H9 (cell line): ENCODE data around the gene CYP2W1. TPM values are rescaled to one million over a fixed set of nuclear protein-coding genes. Genes with fewer than 3 reads are reported as not detected.

ENCODE experiments used
- DNase-seq: peaks from one replicate; pipeline ENCODE4 v3.0.0-alpha.2; 2017
- H2AFZ ChIP-seq: one replicate; pipeline ENCODE4 v1.6.1; 2013; ENCODE audit warnings: mild to moderate bottlenecking, low read length, control low read depth, moderate library complexity
- H2AK5ac ChIP-seq: 2 replicates; pipeline ENCODE4 v1.6.1; 2013; ENCODE audit warnings: low read length, control low read depth, mixed read lengths; ENCODE audit not compliant: insufficient read length
- H2BK120ac ChIP-seq: one replicate; pipeline ENCODE4 v1.6.1; 2013; ENCODE audit warnings: low read depth, mild to moderate bottlenecking, low read length, control low read depth, inconsistent platforms; ENCODE audit not compliant: poor library complexity, severe bottlenecking
- H2BK12ac ChIP-seq: 2 replicates; pipeline ENCODE4 v1.6.1; 2013; ENCODE audit warnings: low read length, control low read depth, mixed read lengths, low read depth; ENCODE audit not compliant: insufficient read length
- H2BK15ac ChIP-seq: 2 replicates; pipeline ENCODE4 v1.6.1; 2013; ENCODE audit warnings: low read depth, low read length, control low read depth
- H2BK20ac ChIP-seq: one replicate; pipeline ENCODE4 v1.6.1; 2013; ENCODE audit warnings: low read depth, mild to moderate bottlenecking, low read length, control low read depth, inconsistent platforms; ENCODE audit not compliant: poor library complexity, severe bottlenecking
- H2BK5ac ChIP-seq: 2 replicates; pipeline ENCODE4 v1.6.1; 2013; ENCODE audit warnings: low read length, control low read depth, mixed read lengths; ENCODE audit not compliant: insufficient read length
- H3K14ac ChIP-seq: 2 replicates; pipeline ENCODE4 v1.6.1; 2013; ENCODE audit warnings: low read length, control low read depth; ENCODE audit not compliant: insufficient read depth
- H3K18ac ChIP-seq: 2 replicates; pipeline ENCODE4 v1.6.1; 2013; ENCODE audit warnings: low read depth, mild to moderate bottlenecking, mixed read lengths, low read length, control low read depth; ENCODE audit not compliant: insufficient read length
- H3K23ac ChIP-seq: 2 replicates; pipeline ENCODE4 v1.6.1; 2013; ENCODE audit warnings: low read length, control low read depth, mixed read lengths, low read depth; ENCODE audit not compliant: insufficient read length
- H3K23me2 ChIP-seq: 2 replicates; pipeline ENCODE4 v1.6.1; 2013; ENCODE audit warnings: low read depth, mild to moderate bottlenecking, mixed read lengths, low read length, control low read depth; ENCODE audit not compliant: insufficient read length, poor library complexity, severe bottlenecking
- H3K27ac ChIP-seq: 2 replicates; pipeline ENCODE4 v1.5.1; 2013; ENCODE audit warnings: low read length, control low read depth, mixed read lengths, low read depth; ENCODE audit not compliant: insufficient read length
- H3K27me3 ChIP-seq: 2 replicates; pipeline ENCODE4 v1.6.1; 2013; ENCODE audit warnings: low read length, control low read depth, inconsistent platforms; ENCODE audit not compliant: insufficient read depth
- H3K4ac ChIP-seq: 2 replicates; pipeline ENCODE4 v1.6.1; 2013; ENCODE audit warnings: low read depth, mild to moderate bottlenecking, control low read depth, inconsistent platforms, low read length, moderate library complexity
- H3K4me1 ChIP-seq: 2 replicates; pipeline ENCODE4 v1.6.1; 2013; ENCODE audit warnings: low read length, control low read depth, inconsistent platforms; ENCODE audit not compliant: insufficient read depth
- H3K4me2 ChIP-seq: 2 replicates; pipeline ENCODE4 v1.6.1; 2013; ENCODE audit warnings: low read length, control low read depth, mixed read lengths; ENCODE audit not compliant: insufficient read length, insufficient read depth
- H3K56ac ChIP-seq: 2 replicates; pipeline ENCODE4 v1.6.1; 2013; ENCODE audit warnings: low read depth, mild to moderate bottlenecking, mixed read lengths, low read length, control low read depth; ENCODE audit not compliant: insufficient read length
- H3K79me1 ChIP-seq: 2 replicates; pipeline ENCODE4 v1.6.1; 2013; ENCODE audit warnings: low read depth, mild to moderate bottlenecking, moderate library complexity, low read length, control low read depth, inconsistent platforms; ENCODE audit not compliant: insufficient read depth, poor library complexity, severe bottlenecking
- H3K79me2 ChIP-seq: 2 replicates; pipeline ENCODE4 v1.6.1; 2013; ENCODE audit warnings: low read length, control low read depth, inconsistent platforms; ENCODE audit not compliant: insufficient read depth
- H3K9ac ChIP-seq: 2 replicates; pipeline ENCODE4 v1.6.1; 2013; ENCODE audit warnings: low read length, control low read depth, mixed read lengths; ENCODE audit not compliant: insufficient read length; ENCODE audit errors: extremely low read depth
- H3K9me3 ChIP-seq: one replicate; pipeline ENCODE4 v1.6.1; 2013; ENCODE audit warnings: low read depth, low read length, inconsistent platforms; ENCODE audit not compliant: control insufficient read depth
- H3T11ph ChIP-seq: one replicate; pipeline ENCODE4 v1.6.1; 2013; ENCODE audit warnings: mild to moderate bottlenecking, low read length, control low read depth, inconsistent platforms
- H4K20me1 ChIP-seq: one replicate; pipeline ENCODE4 v1.6.1; 2013; ENCODE audit not compliant: control insufficient read depth, insufficient read length, insufficient read depth
- H4K5ac ChIP-seq: 2 replicates; pipeline ENCODE4 v1.6.1; 2013; ENCODE audit warnings: low read depth, mild to moderate bottlenecking, mixed read lengths, low read length, control low read depth; ENCODE audit not compliant: insufficient read length
- H4K8ac ChIP-seq: replicated peaks from 2 replicates; pipeline ENCODE4 v1.6.1; 2013; ENCODE audit warnings: low read length, control low read depth, mixed read lengths, low read depth; ENCODE audit not compliant: insufficient read length
- H4K91ac ChIP-seq: 2 replicates; pipeline ENCODE4 v1.6.1; 2013; ENCODE audit warnings: low read depth, mild to moderate bottlenecking, moderate library complexity, mixed read lengths, low read length, control low read depth; ENCODE audit not compliant: insufficient read length
- H3K27ac Mint-ChIP-seq, 3 experiments: 2 replicates in 2 of 3; 3 replicates in 1 of 3; pipeline ENCODE4 v1.8.0; 2020 to 2021; ENCODE audit warnings: mixed read lengths in 3 of 3, mild to moderate bottlenecking in 1 of 3, moderate library complexity in 1 of 3
- H3K27me3 Mint-ChIP-seq: 2 replicates; pipeline ENCODE4 v1.8.0; 2021; ENCODE audit warnings: low read depth, mild to moderate bottlenecking, moderate library complexity, mixed read lengths
- H3K36me3 Mint-ChIP-seq, 3 experiments: 2 replicates in 2 of 3; 3 replicates in 1 of 3; pipeline ENCODE4 v1.8.0; 2020 to 2021; ENCODE audit warnings: low read depth in 3 of 3, mixed read lengths in 3 of 3; ENCODE audit not compliant: insufficient read depth in 1 of 3
- H3K4me1 Mint-ChIP-seq, 2 experiments: 2 replicates each; pipeline ENCODE4 v1.8.0; 2020; ENCODE audit warnings: mixed read lengths in 2 of 2
- H3K4me3 Mint-ChIP-seq, 2 experiments: 2 replicates in 1 of 2; 3 replicates in 1 of 2; pipeline ENCODE4 v1.8.0; 2020 to 2021; ENCODE audit warnings: mild to moderate bottlenecking in 2 of 2, mixed read lengths in 2 of 2, moderate library complexity in 1 of 2
- H3K9me3 Mint-ChIP-seq, 2 experiments: 2 replicates in 1 of 2; 3 replicates in 1 of 2; pipeline ENCODE4 v1.8.0; 2020; ENCODE audit warnings: mild to moderate bottlenecking in 2 of 2, mixed read lengths in 2 of 2, moderate library complexity in 1 of 2
- WGBS: extraction: QIAGEN DNeasy Blood & Tissue Kit; methylation state at CpG from one replicate; pipeline ENCODE4 v1.1.7; 2013; ENCODE audit warnings: missing lambda C conversion rate, low lambda C conversion rate, mixed read lengths; ENCODE audit not compliant: insufficient read length; ENCODE audit errors: extremely low coverage; 5-methylcytosine and 5-hydroxymethylcytosine counted together
- total RNA-seq: library from RNA; stranded (reverse); gene quantifications from 2 replicates; pipeline ENCODE4 v1.2.1, GENCODE V29; 2021
- TF ChIP-seq, protein P1 (sequence below): fragments of 200-600 bp; sonication (generic); conservative IDR thresholded peaks from 3 replicates; pipeline ENCODE4 v1.8.0; 2021; ENCODE audit warnings: antibody characterized with exemption, mild to moderate bottlenecking

CYP2W1 gene
- total RNA-seq, 1 experiment from 2014 or later: not detected

DNA sequence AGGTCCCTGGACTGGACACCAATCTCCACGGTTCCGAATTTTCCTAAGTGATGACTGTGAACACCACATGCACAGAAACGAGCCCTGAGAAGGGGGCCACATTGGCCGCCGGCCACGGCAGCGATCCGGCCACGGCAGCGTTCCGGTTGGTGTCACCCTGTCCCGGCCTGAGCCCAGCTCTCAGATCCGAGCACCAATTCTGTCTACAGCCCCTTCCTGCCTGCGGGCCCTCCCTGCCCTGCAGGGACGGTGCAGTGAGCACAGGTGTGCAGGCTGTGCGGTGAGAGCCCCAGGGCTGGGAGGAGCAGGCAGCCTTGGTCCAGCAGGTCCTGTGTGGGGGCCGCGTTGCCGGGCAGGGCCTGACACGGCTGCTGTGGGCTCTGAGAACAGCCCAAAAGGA is 31.7 kb downstream of the CYP2W1 start:
- Histone ChIP-seq H3T11ph (no peak overlapping the region), H3K79me2 (no peaks in the 10 kb centered on the region), H2BK120ac (no peak overlapping the region), H3K27me3 (no peaks in the 10 kb centered on the region), H3K27ac (no peak overlapping the region), H3K4me2 (no peak overlapping the region), H4K8ac (no peak overlapping the region), H3K56ac (no peak overlapping the region), H2BK12ac (no peak overlapping the region), H3K18ac (no peak overlapping the region), H4K91ac (no peak overlapping the region), H2BK15ac (no peak overlapping the region), H3K23me2 (no peaks in the 10 kb centered on the region), H3K23ac (no peak overlapping the region), H2AFZ (no peak overlapping the region), H3K79me1 (no peaks in the 10 kb centered on the region), H2BK5ac (no peak overlapping the region), H3K14ac (no peak overlapping the region), H2BK20ac (no peak overlapping the region), H3K9ac (no peak overlapping the region), H4K5ac (no peak overlapping the region), H3K4me1 (no peaks in the 10 kb centered on the region), H3K9me3 (no peaks in the 10 kb centered on the region), H2AK5ac (no peak overlapping the region), H3K4ac (no peak overlapping the region), H4K20me1 (no peaks in the 10 kb centered on the region)
- H3K4me1 Mint-ChIP-seq: no peaks in the 10 kb centered on the region
- H3K4me3 Mint-ChIP-seq: no peak overlapping the region
- no peak for DNase-seq
- peak overlapping the region in 1 of 3 experiments; percentile 66; a peak in 1 of 7 replicates for H3K27ac Mint-ChIP-seq
- WGBS: no CpG with 5 or more reads among the region's 20 CpGs
- TF ChIP-seq, protein P1, sequence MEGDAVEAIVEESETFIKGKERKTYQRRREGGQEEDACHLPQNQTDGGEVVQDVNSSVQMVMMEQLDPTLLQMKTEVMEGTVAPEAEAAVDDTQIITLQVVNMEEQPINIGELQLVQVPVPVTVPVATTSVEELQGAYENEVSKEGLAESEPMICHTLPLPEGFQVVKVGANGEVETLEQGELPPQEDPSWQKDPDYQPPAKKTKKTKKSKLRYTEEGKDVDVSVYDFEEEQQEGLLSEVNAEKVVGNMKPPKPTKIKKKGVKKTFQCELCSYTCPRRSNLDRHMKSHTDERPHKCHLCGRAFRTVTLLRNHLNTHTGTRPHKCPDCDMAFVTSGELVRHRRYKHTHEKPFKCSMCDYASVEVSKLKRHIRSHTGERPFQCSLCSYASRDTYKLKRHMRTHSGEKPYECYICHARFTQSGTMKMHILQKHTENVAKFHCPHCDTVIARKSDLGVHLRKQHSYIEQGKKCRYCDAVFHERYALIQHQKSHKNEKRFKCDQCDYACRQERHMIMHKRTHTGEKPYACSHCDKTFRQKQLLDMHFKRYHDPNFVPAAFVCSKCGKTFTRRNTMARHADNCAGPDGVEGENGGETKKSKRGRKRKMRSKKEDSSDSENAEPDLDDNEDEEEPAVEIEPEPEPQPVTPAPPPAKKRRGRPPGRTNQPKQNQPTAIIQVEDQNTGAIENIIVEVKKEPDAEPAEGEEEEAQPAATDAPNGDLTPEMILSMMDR: no peak
- no peaks in the 10 kb centered on the region for H3K9me3 Mint-ChIP-seq
- H3K36me3 Mint-ChIP-seq: peaks cover 0 to 13% (median 4%) of the 10 kb centered on the region in 3 experiments; a peak in 6 of 7 replicates
- no peaks in the 10 kb centered on the region for H3K27me3 Mint-ChIP-seq
